ENCODE results near the gene DEDD. TPM values are rescaled to one million over a fixed set of nuclear protein-coding genes. Genes with fewer than 3 reads are reported as not detected.

Gene DEDD
- total and polyA plus RNA-seq, 2 of the 13 experiments (the other 11 are each of a cell fraction or from before 2014, with no cell fraction given), result 12.6 to 27.8 TPM

GRCh38 chr1:161132410-161133219 is at the start of gene DEDD (continued):
- TF ChIP-seq BRCA1 (CRISPR knock-in tag; IDR thresholded peaks at IDR 0.05) (no peak), KDM3A (CRISPR knock-in tag; IDR thresholded peaks at IDR 0.05; ENCODE audit: low read depth) (no peak), PBX2 (CRISPR knock-in tag; IDR thresholded peaks at IDR 0.05) (no peak), ZNF205 (CRISPR knock-in tag; IDR thresholded peaks at IDR 0.05) (peak; percentile 49; the same call in 1 of the 2 replicates), E2F1 (CRISPR knock-in tag; IDR thresholded peaks at IDR 0.05) (0 out of 2 replicates have a peak, but pooled peaks have one; percentile 21), U2AF1 (optimal IDR thresholded peaks at IDR 0.05; ENCODE audit: low read depth, low read length) (no peak), GTF2F1 (IDR thresholded peaks at IDR 0.05; ENCODE audit: low read length) (no peak), SNAPC4 (CRISPR knock-in tag; IDR thresholded peaks at IDR 0.05) (no peak), ZNF17 (CRISPR knock-in tag; IDR thresholded peaks at IDR 0.05) (no peak), HNF1B (CRISPR knock-in tag; IDR thresholded peaks at IDR 0.05) (no peak), SMAD1 (CRISPR knock-in tag; IDR thresholded peaks at IDR 0.05; ENCODE audit: borderline replicate concordance, low read depth) (0 out of 2 replicates have a peak, but pooled peaks have one; percentile 22), ZBTB38 (CRISPR knock-in tag; IDR thresholded peaks at IDR 0.05) (no peak), ZNF558 (CRISPR knock-in tag; IDR thresholded peaks at IDR 0.05; ENCODE audit: borderline replicate concordance) (no peak; the same call in 1 of the 2 replicates), MIER3 (CRISPR knock-in tag; IDR thresholded peaks at IDR 0.05; ENCODE audit: borderline replicate concordance) (peak; percentile 62; the same call in 1 of the 2 replicates), REL (CRISPR knock-in tag; conservative IDR thresholded peaks at IDR 0.05) (no peak), HMGXB4 (CRISPR knock-in tag; IDR thresholded peaks at IDR 0.05; ENCODE audit: borderline replicate concordance in 1 of 2, low read depth in 1 of 2) (peak in 1 of 2 experiments; percentile 54; a peak in 2 of 4 replicates), ZNF672 (CRISPR knock-in tag; IDR thresholded peaks at IDR 0.05) (no peak), ZFP90 (CRISPR knock-in tag; IDR thresholded peaks at IDR 0.05; ENCODE audit: borderline replicate concordance) (no peak)

Measured in HepG2 (cell line).